WERI-Rb-1 (cell line): Measurements from ENCODE around the gene PHKB.

Experiments used
- DNase-seq: peaks from one replicate; pipeline ENCODE4 v3.0.0-alpha.2; 2020
- H3K27ac ChIP-seq: fragments of 250-450 bp; sonication (Bioruptor Pico); 2 replicates; pipeline ENCODE4 v1.5.1; 2020; ENCODE audit warnings: mild to moderate bottlenecking, moderate library complexity
- H3K27me3 ChIP-seq: fragments of 250-450 bp; sonication (Bioruptor Pico); 2 replicates; pipeline ENCODE4 v1.5.1; 2021; ENCODE audit warnings: mild to moderate bottlenecking, low read depth, moderate library complexity; ENCODE audit not compliant: insufficient read depth, severe bottlenecking
- H3K36me3 ChIP-seq: fragments of 250-450 bp; sonication (Bioruptor Pico); 2 replicates; pipeline ENCODE4 v1.5.1; 2020; ENCODE audit warnings: mild to moderate bottlenecking, moderate library complexity
- H3K4me3 ChIP-seq: 2 replicates; pipeline ENCODE4 v1.5.1; 2011; ENCODE audit warnings: low read depth, mild to moderate bottlenecking, control low read depth, low read length
- H3K9me3 ChIP-seq: fragments of 250-450 bp; sonication (Bioruptor Pico); 2 replicates; pipeline ENCODE4 v1.5.1; 2021; ENCODE audit warnings: mild to moderate bottlenecking, moderate library complexity; ENCODE audit not compliant: severe bottlenecking
- TF ChIP-seq, protein P1 (sequence below): IDR thresholded peaks from 2 replicates; pipeline ENCODE4 v1.5.1; 2011; ENCODE audit warnings: low read depth, mild to moderate bottlenecking, control low read depth, inconsistent platforms, low read length

PHKB gene

DNA sequence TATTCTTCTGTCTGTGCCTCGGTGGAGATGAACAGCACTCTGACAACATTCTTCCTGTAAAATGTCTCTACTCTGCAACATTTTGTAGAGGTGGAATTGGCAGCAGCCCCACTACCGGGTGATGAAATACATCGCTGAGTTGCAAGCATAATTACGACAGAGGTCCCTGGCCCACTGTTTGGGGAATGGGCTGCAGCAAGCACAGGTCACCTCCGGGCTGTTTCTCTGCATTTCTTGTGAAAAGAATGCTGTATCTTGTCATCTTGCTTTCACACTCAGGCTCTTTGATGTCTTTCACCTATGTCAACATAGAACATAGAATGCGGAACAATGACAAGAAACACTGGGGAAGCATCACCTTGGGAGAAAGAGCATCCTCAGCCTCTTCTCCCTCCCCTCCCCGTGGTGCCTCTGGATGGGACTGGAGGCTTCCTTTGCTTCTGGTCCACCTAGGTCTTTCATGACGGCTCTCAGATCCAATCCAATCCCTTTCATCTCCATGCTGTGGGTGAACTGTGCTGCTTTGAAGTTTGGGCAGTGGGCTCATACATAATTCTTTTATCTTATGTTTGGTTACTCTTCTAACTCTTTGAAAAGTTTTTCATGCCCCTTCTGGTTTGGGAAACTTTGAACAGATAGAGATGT is 265.0 kb downstream of the PHKB start:
- Histone ChIP-seq H3K4me3 (no peak overlapping the region), H3K27ac (no peak overlapping the region), H3K9me3 (no peaks in the 10 kb centered on the region), H3K36me3 (no peaks in the 10 kb centered on the region), H3K27me3 (no peaks in the 10 kb centered on the region)
- no peak for DNase-seq
- TF ChIP-seq, protein P1, sequence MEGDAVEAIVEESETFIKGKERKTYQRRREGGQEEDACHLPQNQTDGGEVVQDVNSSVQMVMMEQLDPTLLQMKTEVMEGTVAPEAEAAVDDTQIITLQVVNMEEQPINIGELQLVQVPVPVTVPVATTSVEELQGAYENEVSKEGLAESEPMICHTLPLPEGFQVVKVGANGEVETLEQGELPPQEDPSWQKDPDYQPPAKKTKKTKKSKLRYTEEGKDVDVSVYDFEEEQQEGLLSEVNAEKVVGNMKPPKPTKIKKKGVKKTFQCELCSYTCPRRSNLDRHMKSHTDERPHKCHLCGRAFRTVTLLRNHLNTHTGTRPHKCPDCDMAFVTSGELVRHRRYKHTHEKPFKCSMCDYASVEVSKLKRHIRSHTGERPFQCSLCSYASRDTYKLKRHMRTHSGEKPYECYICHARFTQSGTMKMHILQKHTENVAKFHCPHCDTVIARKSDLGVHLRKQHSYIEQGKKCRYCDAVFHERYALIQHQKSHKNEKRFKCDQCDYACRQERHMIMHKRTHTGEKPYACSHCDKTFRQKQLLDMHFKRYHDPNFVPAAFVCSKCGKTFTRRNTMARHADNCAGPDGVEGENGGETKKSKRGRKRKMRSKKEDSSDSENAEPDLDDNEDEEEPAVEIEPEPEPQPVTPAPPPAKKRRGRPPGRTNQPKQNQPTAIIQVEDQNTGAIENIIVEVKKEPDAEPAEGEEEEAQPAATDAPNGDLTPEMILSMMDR = no peak

DNA sequence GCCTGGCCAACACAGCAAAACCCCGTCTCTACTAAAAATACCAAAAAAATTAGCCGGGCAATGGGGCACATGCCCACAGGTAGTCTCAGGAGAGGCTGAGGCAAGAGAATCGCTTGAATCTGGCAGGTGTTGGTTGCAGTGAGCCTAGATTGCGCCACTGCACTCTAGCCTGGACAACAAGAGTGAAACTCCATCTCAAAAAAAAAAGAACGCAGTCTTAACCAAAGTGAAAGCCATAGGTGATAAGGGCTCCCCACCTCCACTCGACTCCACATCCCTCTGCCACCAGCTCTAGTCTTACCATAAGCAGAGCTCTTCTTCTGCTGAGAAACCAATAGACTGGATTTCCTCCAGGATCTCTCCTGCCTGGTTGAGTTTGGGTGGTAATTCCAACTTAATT is 266.0 kb downstream of the PHKB start:
- DNase-seq = no peak
- no peak overlapping the region for H3K4me3 ChIP-seq
- TF ChIP-seq, protein P1 = no peak
- H3K9me3 ChIP-seq = no peaks in the 10 kb centered on the region
- H3K27ac ChIP-seq = no peak overlapping the region
- H3K36me3 ChIP-seq = no peaks in the 10 kb centered on the region
- no peaks in the 10 kb centered on the region for H3K27me3 ChIP-seq

DNA sequence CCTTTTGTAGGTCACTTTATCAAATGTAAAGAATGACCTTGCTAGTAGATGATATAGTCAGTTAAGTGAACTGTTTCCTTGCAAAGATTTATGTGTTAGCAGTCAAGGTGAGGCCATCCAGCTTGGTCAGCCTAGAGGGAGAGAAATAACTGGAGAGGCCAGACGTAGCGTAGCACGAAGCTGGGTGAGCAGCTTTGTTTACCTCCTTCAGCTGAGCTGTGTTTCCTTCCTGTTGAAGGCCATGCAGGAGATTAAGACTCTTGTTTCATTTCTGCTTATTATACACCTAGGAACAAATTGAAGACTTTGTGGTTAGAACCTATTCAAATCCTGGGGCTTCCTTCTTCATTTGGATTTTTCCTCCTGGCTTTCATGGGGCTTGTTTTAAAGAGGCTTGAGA is 267.1 kb downstream of the PHKB start:
- TF ChIP-seq, protein P1 = no peak
- no peaks in the 10 kb centered on the region for H3K9me3 ChIP-seq
- no peak for DNase-seq
- no peak overlapping the region for H3K27ac ChIP-seq
- H3K36me3 ChIP-seq = no peaks in the 10 kb centered on the region
- H3K27me3 ChIP-seq = no peaks in the 10 kb centered on the region
- no peak overlapping the region for H3K4me3 ChIP-seq

DNA sequence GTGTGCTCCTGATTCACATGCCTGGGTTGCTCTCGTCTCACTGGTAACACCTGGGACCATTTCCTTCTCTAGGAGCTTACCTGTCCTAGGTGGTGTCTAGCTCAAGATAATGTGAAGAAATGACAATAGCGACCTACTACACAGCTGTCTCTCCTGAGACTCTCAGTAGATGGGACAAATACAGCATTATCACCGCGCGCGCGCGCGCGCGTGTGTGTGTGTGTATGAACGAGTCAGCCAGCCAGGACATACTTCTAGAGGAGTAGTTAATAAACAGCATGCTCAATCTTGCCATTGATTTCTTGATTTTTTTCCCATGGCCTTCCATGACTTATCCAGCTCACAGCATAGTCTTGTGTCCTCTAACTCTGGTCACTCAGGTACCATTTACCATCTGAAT is 268.6 kb downstream of the PHKB start:
- no peak overlapping the region for H3K27ac ChIP-seq
- no peak overlapping the region for H3K4me3 ChIP-seq

DNA sequence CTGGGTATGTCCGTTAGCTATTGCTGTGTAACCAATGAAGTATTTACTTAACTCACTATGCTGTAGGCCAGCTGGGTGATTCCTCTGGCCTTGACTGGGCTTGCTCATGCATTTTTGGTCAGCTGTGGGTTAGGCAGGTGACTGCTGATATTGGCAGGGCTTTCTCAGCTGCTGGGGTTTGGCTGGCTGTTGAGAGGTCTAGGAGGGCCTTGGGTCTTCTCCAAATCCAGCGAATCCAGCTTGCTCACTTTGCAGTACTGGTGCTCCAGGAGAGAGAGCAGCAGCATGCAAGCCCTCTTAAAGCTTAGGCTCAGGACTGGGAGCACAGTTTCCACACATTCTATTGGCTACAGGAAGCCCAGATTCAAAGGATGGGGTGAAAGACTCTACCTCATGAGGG is 270.1 kb downstream of the PHKB start:
- Histone ChIP-seq H3K27ac (no peak overlapping the region), H3K27me3 (no peaks in the 10 kb centered on the region), H3K4me3 (no peak overlapping the region), H3K36me3 (no peaks in the 10 kb centered on the region), H3K9me3 (no peaks in the 10 kb centered on the region)
- no peak for DNase-seq
- TF ChIP-seq, protein P1 = no peak

More for the DNA sequence above, 268.6 kb downstream of the PHKB start:
- H3K27me3 ChIP-seq = no peaks in the 10 kb centered on the region
- H3K9me3 ChIP-seq = no peaks in the 10 kb centered on the region
- TF ChIP-seq, protein P1 = no peak
- no peaks in the 10 kb centered on the region for H3K36me3 ChIP-seq
- DNase-seq = no peak

DNA sequence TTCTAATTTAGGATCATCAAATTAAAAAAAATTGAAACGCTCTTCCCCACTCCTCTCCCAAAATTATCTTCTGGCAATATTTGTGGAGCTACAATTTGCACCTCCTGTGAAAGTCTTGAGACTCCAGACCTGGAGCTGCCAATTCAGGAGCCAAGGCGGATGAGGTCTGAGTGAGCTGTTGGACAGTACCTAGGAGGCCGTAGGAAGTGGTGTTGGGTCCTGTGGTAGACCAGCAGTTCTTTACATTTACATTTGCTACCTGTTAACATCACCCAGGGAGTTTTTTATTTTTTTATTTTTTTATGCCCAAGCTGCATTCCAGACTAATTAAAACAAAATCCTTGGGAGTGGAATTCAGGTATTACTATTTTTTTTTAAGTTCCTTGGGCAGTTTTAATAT is 271.0 kb downstream of the PHKB start:
- H3K9me3 ChIP-seq = no peaks in the 10 kb centered on the region
- DNase-seq = no peak
- H3K27me3 ChIP-seq = no peaks in the 10 kb centered on the region
- H3K4me3 ChIP-seq = no peak overlapping the region
- no peaks in the 10 kb centered on the region for H3K36me3 ChIP-seq
- TF ChIP-seq, protein P1 = no peak
- H3K27ac ChIP-seq = no peak overlapping the region
